ENCODE results near the gene ENPP6.

GRCh38 chr4:184247421-184247820 is 29.7 kb upstream of the ENPP6 start:
- no peak for TF ChIP-seq CTCF (IDR thresholded peaks at IDR 0.05)
- no peak for TF ChIP-seq EP300 (IDR thresholded peaks at IDR 0.05)
- no peak for TF ChIP-seq POLR2AphosphoS5 (IDR thresholded peaks at IDR 0.05)

Data from upper lobe of left lung (tissue), 4 donors.